Right cardiac atrium (tissue), 5 donors: ENCODE results near the gene MACROD1. TPM values are rescaled to one million over a fixed set of nuclear protein-coding genes. Genes with fewer than 3 reads are reported as not detected.
A peak's percentile ranks its signal among the peaks of the same experiment; 100 is the strongest.

Experiments
- ATAC-seq, 2 donors: fragments of 200-7000 bp; cut with Tn5 transposase; one replicate each; pipeline versions ENCODE4 v1.8.0 to v1.9.1; 2020; ENCODE audit warnings: moderate library complexity in 2 of 2, mild to moderate bottlenecking in 1 of 2
- DNase-seq, 3 donors: peaks; one replicate each; pipeline ENCODE4 v3.0.0-alpha.2; 2020
- H3K27ac ChIP-seq: one replicate; pipeline ENCODE4 v1.5.1; 2013; ENCODE audit warnings: mild to moderate bottlenecking, low read length, control low read depth, moderate library complexity
- H3K27me3 ChIP-seq: one replicate; pipeline ENCODE4 v1.6.1; 2013; ENCODE audit not compliant: control insufficient read depth, insufficient read depth
- H3K4me1 ChIP-seq: one replicate; pipeline ENCODE4 v1.6.1; 2013; ENCODE audit warnings: low read length; ENCODE audit not compliant: control insufficient read depth, insufficient read depth
- H3K4me3 ChIP-seq: one replicate; pipeline ENCODE4 v1.5.1; 2013; ENCODE audit warnings: low read length, control low read depth
- H3K9me3 ChIP-seq: one replicate; pipeline ENCODE4 v1.6.1; 2013; ENCODE audit warnings: low read length; ENCODE audit not compliant: control insufficient read depth
- WGBS: extraction: QIAGEN DNeasy Blood & Tissue Kit; methylation state at CpG from one replicate; pipeline ENCODE4 v1.1.7; 2013; 5-methylcytosine and 5-hydroxymethylcytosine counted together
- intact Hi-C, 4 donors: fragments of 100-400 bp; cut with DNase I; formaldehyde crosslinking; loops; one replicate each; pipeline versions ENCODE4 v1.11.0 to v1.14.0; 2022 to 2023
- polyA plus RNA-seq: library from polyadenylated mRNA; stranded (reverse); fragments of 200-250 nt; gene quantifications from one replicate; pipeline ENCODE4 v1.2.3, GENCODE V29; 2013
- total RNA-seq, 4 donors: library from RNA; stranded (reverse); fragmentation: NEBNext Ultra II Directional; extraction: Animal tissue kit (Norgen Biotek cat#: 25700); gene quantifications; one replicate each; pipeline ENCODE4 v1.2.1, GENCODE V29; 2021
- donor health status: healthy with polysubstance abuse.
- donor health status: DM: no; HTN: yes; CAD: no.
- donor health status: DM: no; HTN: no; CAD: no.
- donor health status: DM: no; HTN: yes; CAD: no; lungs with severe emphysema.
- donor health status: DM: yes; HTN: yes; CAD: no.

Gene MACROD1
- total and polyA plus RNA-seq, 5 donors: 40.4 to 63.8 (median 60.2) TPM

DNA sequence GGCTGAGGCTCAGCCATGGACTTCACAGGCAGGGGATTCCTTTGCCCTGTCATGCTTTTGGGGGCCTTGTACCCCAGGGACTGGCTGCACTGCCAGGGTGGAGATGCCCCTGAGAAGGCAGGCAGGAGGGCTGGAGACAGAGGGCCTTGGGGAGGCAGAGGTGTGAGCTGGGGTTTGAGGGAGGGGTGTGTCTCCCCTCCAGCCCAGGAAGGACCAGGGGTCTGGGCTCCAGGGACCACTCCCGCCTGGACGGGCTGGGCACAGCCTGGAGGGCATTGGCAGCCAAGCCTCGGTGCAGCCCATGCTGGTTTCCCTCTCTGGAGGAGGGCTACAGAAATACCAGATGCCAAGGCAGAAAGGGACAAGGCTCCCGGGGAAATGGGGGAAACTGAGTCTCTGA is 160.2 kb downstream of the MACROD1 start:
- WGBS: 85% methylated on average over 4 of the region's 4 CpGs

GRCh38 chr11:64004590-64004984 is 161.3 kb downstream of the MACROD1 start:
- WGBS: 76% methylated on average over 4 of the region's 4 CpGs
- no peaks in the 10 kb centered on the region for H3K27me3 ChIP-seq
- H3K4me3 ChIP-seq: no peak overlapping the region
- intact Hi-C loops: no loop called here
- H3K9me3 ChIP-seq: no peaks in the 10 kb centered on the region
- H3K27ac ChIP-seq: no peak overlapping the region
- DNase-seq (no peak), ATAC-seq (no peak)
- H3K4me1 ChIP-seq: peaks cover 7% of the 10 kb centered on the region

More for the DNA sequence above, 160.2 kb downstream of the MACROD1 start:
- intact Hi-C loops: no loop called here
- ATAC-seq: no peak
- Histone ChIP-seq H3K27me3 (no peaks in the 10 kb centered on the region), H3K9me3 (no peaks in the 10 kb centered on the region), H3K27ac (no peak overlapping the region), H3K4me3 (no peak overlapping the region), H3K4me1 (peaks cover 4% of the 10 kb centered on the region)
- no peak for DNase-seq

- Histone ChIP-seq H3K9me3 (no peaks in the 10 kb centered on the region), H3K4me3 (no peak overlapping the region), H3K27ac (no peak overlapping the region), H3K27me3 (no peaks in the 10 kb centered on the region), H3K4me1 (peaks cover 8% of the 10 kb centered on the region)
- ATAC-seq (no peak), DNase-seq (no peak)
- WGBS: 59% methylated on average over 23 of the region's 23 CpGs
- intact Hi-C loops: no loop called here
Observed at GRCh38 chr11:64003807-64004589, 161.9 kb downstream of the MACROD1 start.

GRCh38 chr11:64001484-64002420 is 164.2 kb downstream of the MACROD1 start:
- no peak overlapping the region for H3K27ac ChIP-seq
- DNase-seq (peak in 2 of 3 donors; percentile 77 to 79), ATAC-seq (no peak)
- WGBS: 48% methylated on average over 23 of the region's 23 CpGs
- H3K4me3 ChIP-seq: no peak overlapping the region
- H3K27me3 ChIP-seq: no peaks in the 10 kb centered on the region
- peaks cover 4% of the 10 kb centered on the region for H3K4me1 ChIP-seq
- H3K9me3 ChIP-seq: no peaks in the 10 kb centered on the region
- intact Hi-C loops: loop anchor here in 2 of 4 donors (2.0 kb wide), 2 partner anchors 147 to 149 kb away; no protein-coding TSS in a partner anchor

- WGBS: 17% methylated on average over 60 of the region's 60 CpGs
- Histone ChIP-seq H3K9me3 (no peaks in the 10 kb centered on the region), H3K4me1 (peaks cover 4% of the 10 kb centered on the region), H3K4me3 (peak overlapping the region; percentile 37), H3K27me3 (no peaks in the 10 kb centered on the region), H3K27ac (no peak overlapping the region)
- intact Hi-C loops: loop anchor here in 3 of 4 donors (1.0 to 2.0 kb wide), 3 partner anchors 147 to 150 kb away; no protein-coding TSS in a partner anchor
- DNase-seq: peak in 1 of 3 donors; percentile 73
- peak in 1 of 2 donors; percentile 6 for ATAC-seq
Observed at GRCh38 chr11:64000740-64001483, 165.0 kb downstream of the MACROD1 start.

- peak; percentile 84 to 89 for ATAC-seq
- Histone ChIP-seq H3K27me3 (no peaks in the 10 kb centered on the region), H3K4me1 (peaks cover 4% of the 10 kb centered on the region), H3K4me3 (peak overlapping the region; percentile 37), H3K9me3 (no peaks in the 10 kb centered on the region), H3K27ac (no peak overlapping the region)
- 1% methylated on average over 67 of the region's 67 CpGs for WGBS
- intact Hi-C loops: loop anchor here in 3 of 4 donors (1.0 to 2.0 kb wide), 3 partner anchors 148 to 151 kb away; no protein-coding TSS in a partner anchor
- DNase-seq: peak; percentile 72 to 91 (median 90)
Observed at GRCh38 chr11:64000026-64000739, 165.7 kb downstream of the MACROD1 start.

- peak; percentile 72 to 86 (median 83) for DNase-seq
- Histone ChIP-seq H3K27ac (no peak overlapping the region), H3K4me3 (no peak overlapping the region)
Observed at GRCh38 chr11:63999349-64000025, 166.4 kb downstream of the MACROD1 start.

GRCh38 chr11:63998558-63999348 is 167.2 kb downstream of the MACROD1 start:
- Histone ChIP-seq H3K4me3 (no peak overlapping the region), H3K27me3 (no peaks in the 10 kb centered on the region), H3K27ac (no peak overlapping the region), H3K4me1 (peaks cover 4% of the 10 kb centered on the region), H3K9me3 (no peaks in the 10 kb centered on the region)
- WGBS: 71% methylated on average over 54 of the region's 54 CpGs
- DNase-seq: peak in 1 of 3 donors; percentile 78
- ATAC-seq: peak; percentile 3 to 4
- intact Hi-C loops: loop anchor here in 1 of 4 donors (2.0 kb wide), 1 partner anchor 154 kb away; no protein-coding TSS in a partner anchor

More at GRCh38 chr11:63999349-64000025, 166.4 kb downstream of the MACROD1 start:
- H3K4me1 ChIP-seq: peaks cover 4% of the 10 kb centered on the region
- H3K27me3 ChIP-seq: no peaks in the 10 kb centered on the region
- peak; percentile 37 to 60 for ATAC-seq
- 7% methylated on average over 59 of the region's 59 CpGs for WGBS
- intact Hi-C loops: loop anchor here (1.0 to 2.0 kb wide), 4 partner anchors 149 to 153 kb away; no protein-coding TSS in a partner anchor
- no peaks in the 10 kb centered on the region for H3K9me3 ChIP-seq

GRCh38 chr11:63997801-63998337 is 168.0 kb downstream of the MACROD1 start:
- DNase-seq (no peak), ATAC-seq (no peak)
- WGBS: 79% methylated on average over 11 of the region's 11 CpGs
- Histone ChIP-seq H3K4me3 (no peak overlapping the region), H3K27me3 (no peaks in the 10 kb centered on the region), H3K27ac (no peak overlapping the region), H3K9me3 (no peaks in the 10 kb centered on the region), H3K4me1 (peaks cover 4% of the 10 kb centered on the region)
- intact Hi-C loops: loop anchor here in 1 of 4 donors (2.0 kb wide), 1 partner anchor 155 kb away; no protein-coding TSS in a partner anchor
